GM18861 (cell line): Measurements from ENCODE around the gene CD84.
"Not testable (repeated sequence)": the region's sequence is repeated elsewhere in the genome, so short reads cannot be mapped to it uniquely, and the experiment has no call there.

Experiments
- ATAC-seq: cut with Tn5 transposase; IDR thresholded peaks from one replicate; pipeline ENCODE4 v1.9.1; 2021; ENCODE audit not compliant: unreplicated experiment

CD84 gene

GRCh38 chr1:160519642-160520435, 59.5 kb downstream of the CD84 start:
- no peak for ATAC-seq

DNA sequence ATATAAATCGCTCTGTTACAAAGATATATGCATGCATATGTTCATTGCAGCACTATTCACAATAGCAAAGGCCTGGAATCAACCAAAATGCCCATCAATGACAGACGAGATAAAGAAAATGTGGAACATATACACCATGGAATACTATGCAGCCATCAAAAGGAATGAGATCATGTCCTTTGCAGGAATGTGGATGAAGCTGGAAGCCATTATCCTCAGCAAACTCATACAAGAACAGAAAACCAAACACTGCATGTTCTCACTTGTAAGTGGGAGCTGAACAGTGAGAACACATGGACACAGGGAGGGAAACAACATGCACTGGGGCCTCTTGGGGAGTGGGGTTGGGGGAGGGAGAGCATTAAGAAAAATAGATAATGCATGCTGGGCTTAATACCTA, 61.8 kb downstream of the CD84 start:
- not testable (repeated sequence) for ATAC-seq

DNA sequence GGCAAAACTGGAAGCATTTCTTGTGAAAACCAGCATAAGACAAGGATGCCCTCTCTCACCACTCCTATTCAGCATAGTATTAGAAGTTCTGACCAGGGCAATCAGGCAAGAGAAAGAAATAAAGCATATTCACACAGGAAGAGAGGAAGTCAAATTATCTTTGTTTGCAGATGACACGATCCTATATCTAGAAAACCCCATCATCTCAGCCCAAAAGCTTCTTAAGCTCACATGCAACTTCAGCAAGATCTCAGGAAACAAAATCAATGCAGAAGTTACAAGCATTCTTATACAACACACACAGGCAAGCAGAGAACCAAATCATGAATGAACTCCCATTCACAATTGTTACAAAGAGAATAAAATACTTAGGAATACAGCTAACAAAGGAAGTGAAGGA, 63.4 kb downstream of the CD84 start:
- ATAC-seq = not testable (repeated sequence)

- ATAC-seq = no peak
These were observed 74.6 kb downstream of the CD84 start for GRCh38 chr1:160504651-160505050.

DNA sequence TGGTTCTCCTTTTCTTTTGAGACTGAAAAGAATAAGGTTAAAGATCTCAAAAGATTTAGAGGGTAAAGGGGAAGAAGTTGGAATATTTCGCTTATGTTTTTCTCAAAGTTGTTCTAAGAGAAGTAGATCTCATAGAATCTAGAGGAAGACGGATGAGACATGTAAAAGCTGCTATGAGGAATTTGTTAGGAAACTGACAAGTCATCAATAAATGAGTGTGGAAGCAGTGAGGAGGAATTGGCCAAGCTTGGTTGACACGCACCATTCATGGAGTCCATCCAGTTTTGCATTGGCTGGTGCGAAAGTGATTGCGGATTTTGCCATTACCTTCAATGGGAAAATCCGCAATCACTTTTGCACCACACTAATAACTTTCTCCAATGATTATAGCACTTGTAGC, 76.2 kb downstream of the CD84 start:
- ATAC-seq = no peak

GRCh38 chr1:160500321-160500990, 78.8 kb downstream of the CD84 start:
- ATAC-seq = no peak

DNA sequence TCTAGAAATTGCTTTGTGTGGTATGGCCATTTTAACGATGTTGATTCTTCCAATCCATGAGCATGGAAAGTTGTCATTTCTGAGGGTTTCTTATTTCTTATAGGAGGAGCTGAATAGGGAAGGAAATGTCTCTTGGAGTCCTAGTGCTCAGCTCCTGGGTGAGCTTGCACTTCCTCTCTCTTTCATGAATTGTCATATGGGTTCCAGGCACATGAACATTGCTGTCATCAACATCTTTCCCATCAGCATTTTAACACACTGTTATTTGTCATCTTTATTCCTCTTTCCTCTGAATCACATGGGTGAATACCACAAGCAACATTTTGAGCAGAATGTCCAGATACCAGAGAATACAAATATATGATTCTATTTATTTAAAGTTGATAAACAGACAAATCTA, 79.7 kb downstream of the CD84 start:
- ATAC-seq = no peak

DNA sequence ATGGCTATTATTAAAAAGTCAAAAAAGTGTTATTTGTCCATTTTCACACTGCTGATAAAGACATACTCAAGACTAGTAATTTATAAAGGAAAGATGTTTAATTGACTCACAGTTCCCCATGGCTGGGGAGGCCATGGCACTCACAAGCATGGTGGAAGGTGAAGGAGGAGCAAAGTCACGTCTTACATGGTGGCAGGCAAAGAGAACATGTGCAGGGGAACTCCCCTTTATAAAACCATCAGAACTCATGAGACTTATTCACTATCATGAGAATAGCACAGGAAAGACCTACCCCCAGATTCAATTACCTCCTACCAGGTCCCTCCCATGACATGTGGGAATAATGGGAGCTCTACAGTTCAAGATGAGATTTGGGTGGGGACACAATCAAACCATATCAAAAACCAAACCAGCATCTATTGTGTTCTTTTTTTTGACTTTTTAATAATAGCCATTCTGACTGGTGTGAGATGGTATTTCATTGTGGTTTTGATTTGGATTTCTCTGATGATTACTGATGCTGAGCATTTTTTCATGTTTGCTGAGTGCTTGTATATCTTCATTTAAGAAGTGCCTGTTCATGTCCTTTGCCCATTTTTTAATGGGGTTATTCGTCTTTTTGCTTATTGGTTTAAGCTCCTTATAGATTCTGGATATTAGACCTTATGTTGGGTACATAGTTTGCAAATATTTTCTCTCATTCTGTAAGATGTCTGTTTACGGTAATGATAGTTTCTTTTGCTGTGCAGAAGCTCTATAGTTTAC, 80.8 kb downstream of the CD84 start:
- not testable (repeated sequence) for ATAC-seq

DNA sequence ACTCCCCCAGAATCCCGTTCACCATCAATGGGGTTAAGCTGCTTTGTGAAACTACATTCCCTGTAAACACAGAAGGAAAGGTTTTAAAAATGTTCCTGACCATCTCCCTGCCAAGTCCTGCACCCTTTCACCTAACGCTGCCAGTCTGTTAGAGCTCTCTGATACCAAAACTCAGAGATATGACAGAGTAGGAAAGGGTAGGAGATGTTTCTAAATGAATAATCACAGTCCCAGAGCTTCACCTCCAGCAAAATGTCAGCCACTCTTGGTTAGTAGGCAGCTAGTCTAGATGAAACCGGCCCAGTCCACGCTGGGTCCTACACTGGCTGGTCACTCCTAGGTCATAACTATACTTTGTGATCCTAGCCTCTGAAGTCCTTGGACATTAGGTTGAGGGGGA, 83.0 kb downstream of the CD84 start:
- ATAC-seq = no peak

GRCh38 chr1:160494620-160495019, 84.7 kb downstream of the CD84 start:
- no peak for ATAC-seq

DNA sequence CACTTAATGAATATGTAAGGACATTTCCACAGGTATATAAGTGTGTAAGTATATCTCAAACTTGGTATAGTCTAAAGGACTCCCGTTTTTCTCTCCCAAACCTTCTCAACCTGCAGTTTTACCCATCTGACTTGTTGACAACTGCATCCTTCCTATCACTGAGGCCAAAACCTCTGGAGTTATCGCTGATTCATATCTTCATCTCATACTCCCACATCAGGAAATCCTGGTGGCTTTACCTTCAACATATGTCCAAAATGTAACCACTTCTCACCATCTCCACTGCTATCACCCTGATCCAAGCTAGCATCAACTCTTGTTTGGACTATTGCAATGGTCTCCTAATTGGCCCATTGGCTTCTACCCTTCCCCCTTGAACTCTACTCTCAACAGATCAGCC, 86.7 kb downstream of the CD84 start:
- ATAC-seq = no peak

DNA sequence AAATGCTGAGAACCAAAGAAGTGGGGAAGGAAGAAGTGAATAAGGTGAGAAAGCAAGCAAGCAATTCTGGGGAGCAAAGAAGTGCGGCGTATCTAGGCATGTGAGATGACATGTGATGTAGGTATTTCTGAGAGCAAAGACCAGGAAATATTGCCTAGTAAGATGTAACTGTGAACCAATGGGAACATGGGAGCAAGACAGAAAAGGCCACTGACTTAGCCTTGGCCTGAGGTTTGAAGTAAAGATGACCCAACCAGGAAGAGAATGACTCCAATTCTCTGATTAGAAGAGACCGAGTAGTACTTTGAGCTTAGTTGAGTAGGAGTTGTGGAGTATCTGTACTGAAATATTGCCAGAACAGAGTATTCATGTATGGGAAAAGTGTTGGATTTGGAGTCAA, 87.3 kb downstream of the CD84 start:
- no peak for ATAC-seq
